Daoy (cell line): Measurements from ENCODE around the gene TOR3A. TPM values are rescaled to one million over a fixed set of nuclear protein-coding genes. Genes with fewer than 3 reads are reported as not detected.
"Not testable (repeated sequence)": the region's sequence is repeated elsewhere in the genome, so short reads cannot be mapped to it uniquely, and the experiment has no call there.

Source experiments
- DNase-seq: peaks from one replicate; pipeline ENCODE4 v3.0.0-alpha.2; 2015; ENCODE audit warnings: low read depth
- total RNA-seq: library from RNA; depleted of rRNA; stranded (reverse); fragments of >200 nt; shearing (Covaris generic); gene quantifications from 2 replicates; pipeline ENCODE4 v1.2.3, GENCODE V29; 2014; rRNA removed

The TOR3A gene
- total RNA-seq: 27.7 and 39.2 TPM in 2 replicates

- DNase-seq: peak; percentile 95
Observed at GRCh38 chr1:179081687-179082332, at the start of gene TOR3A. Gene TOR3A, plus strand, starts transcription at chr1:179082070. Its CDS starts 59 bp downstream, at chr1:179082129.

GRCh38 chr1:179034720-179035119 is 47.1 kb upstream of the TOR3A start:
- peak; percentile 13 for DNase-seq

GRCh38 chr1:179036844-179037465 is 44.9 kb upstream of the TOR3A start:
- DNase-seq: peak; percentile 63

- DNase-seq: no peak
Observed at GRCh38 chr1:179038528-179039281, 43.2 kb upstream of the TOR3A start.

GRCh38 chr1:179039502-179040174 is 42.2 kb upstream of the TOR3A start:
- DNase-seq: not testable (repeated sequence)

GRCh38 chr1:179040175-179040551 is 41.7 kb upstream of the TOR3A start:
- not testable (repeated sequence) for DNase-seq

- no peak for DNase-seq
Observed at GRCh38 chr1:179042087-179042486, 39.8 kb upstream of the TOR3A start.

- no peak for DNase-seq
Observed at GRCh38 chr1:179042700-179043099, 39.2 kb upstream of the TOR3A start.

GRCh38 chr1:179043266-179043665 is 38.6 kb upstream of the TOR3A start:
- DNase-seq: no peak

- no peak for DNase-seq
Observed at GRCh38 chr1:179043907-179044306, 38.0 kb upstream of the TOR3A start.

GRCh38 chr1:179046808-179047635 is 34.8 kb upstream of the TOR3A start:
- no peak for DNase-seq

GRCh38 chr1:179047636-179047997 is 34.3 kb upstream of the TOR3A start:
- DNase-seq: no peak

- DNase-seq: no peak
Observed at GRCh38 chr1:179048339-179049124, 33.3 kb upstream of the TOR3A start.

- DNase-seq: no peak
Observed at GRCh38 chr1:179052776-179053175, 29.1 kb upstream of the TOR3A start.

GRCh38 chr1:179053486-179053885 is 28.4 kb upstream of the TOR3A start:
- no peak for DNase-seq

GRCh38 chr1:179055937-179056336 is 25.9 kb upstream of the TOR3A start:
- DNase-seq: no peak

GRCh38 chr1:179058487-179059483 is 23.1 kb upstream of the TOR3A start:
- no peak for DNase-seq

- peak; percentile 17 for DNase-seq
Observed at GRCh38 chr1:179061360-179062282, 20.2 kb upstream of the TOR3A start.
